A673 (cell line): ENCODE results near the gene PCCA.

Experiments
- EZH2 ChIP-seq: fragments of 200-600 bp; sonication (generic); IDR thresholded peaks from 2 replicates; pipeline ENCODE4 v1.6.1; 2017; ENCODE audit warnings: borderline replicate concordance, low read depth, mild to moderate bottlenecking, mixed read lengths, antibody characterized with exemption, low read length; ENCODE audit not compliant: poor library complexity, severe bottlenecking
- TF ChIP-seq, protein P1 (sequence below): fragments of 300-800, 200-600 bp; sonication (generic); conservative IDR thresholded peaks from 2 replicates; pipeline ENCODE4 v1.5.1; 2017; ENCODE audit warnings: low read depth, mild to moderate bottlenecking, antibody characterized with exemption, low read length, moderate library complexity, mixed read lengths

DNA sequence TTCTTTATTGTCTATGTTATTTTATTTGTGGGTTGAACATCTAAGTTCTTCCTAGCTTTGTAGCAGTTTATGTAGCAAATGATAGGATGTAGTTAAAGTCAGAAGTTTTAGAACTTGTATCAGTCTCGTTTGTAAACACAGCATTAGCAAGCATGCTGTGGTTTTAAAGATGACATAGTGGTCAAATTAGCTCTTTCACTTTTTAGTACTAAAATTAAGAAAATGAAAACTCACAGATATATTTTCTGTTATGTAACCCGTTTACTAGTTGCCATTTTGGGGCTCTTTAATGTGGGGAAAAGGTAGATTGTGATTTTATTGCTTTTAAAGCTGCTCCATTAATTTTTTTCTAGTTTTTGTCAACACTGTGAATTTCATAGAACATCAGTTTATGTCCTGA lies 216.5 kb downstream of the PCCA start:
- TF ChIP-seq, protein P1, sequence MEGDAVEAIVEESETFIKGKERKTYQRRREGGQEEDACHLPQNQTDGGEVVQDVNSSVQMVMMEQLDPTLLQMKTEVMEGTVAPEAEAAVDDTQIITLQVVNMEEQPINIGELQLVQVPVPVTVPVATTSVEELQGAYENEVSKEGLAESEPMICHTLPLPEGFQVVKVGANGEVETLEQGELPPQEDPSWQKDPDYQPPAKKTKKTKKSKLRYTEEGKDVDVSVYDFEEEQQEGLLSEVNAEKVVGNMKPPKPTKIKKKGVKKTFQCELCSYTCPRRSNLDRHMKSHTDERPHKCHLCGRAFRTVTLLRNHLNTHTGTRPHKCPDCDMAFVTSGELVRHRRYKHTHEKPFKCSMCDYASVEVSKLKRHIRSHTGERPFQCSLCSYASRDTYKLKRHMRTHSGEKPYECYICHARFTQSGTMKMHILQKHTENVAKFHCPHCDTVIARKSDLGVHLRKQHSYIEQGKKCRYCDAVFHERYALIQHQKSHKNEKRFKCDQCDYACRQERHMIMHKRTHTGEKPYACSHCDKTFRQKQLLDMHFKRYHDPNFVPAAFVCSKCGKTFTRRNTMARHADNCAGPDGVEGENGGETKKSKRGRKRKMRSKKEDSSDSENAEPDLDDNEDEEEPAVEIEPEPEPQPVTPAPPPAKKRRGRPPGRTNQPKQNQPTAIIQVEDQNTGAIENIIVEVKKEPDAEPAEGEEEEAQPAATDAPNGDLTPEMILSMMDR: no peak
- TF ChIP-seq EZH2: no peak
